ENCODE measurements around the gene PSG6.
"Not testable (repeated sequence)": the region's sequence is repeated elsewhere in the genome, so short reads cannot be mapped to it uniquely, and the experiment has no call there.

The PSG6 gene

DNA sequence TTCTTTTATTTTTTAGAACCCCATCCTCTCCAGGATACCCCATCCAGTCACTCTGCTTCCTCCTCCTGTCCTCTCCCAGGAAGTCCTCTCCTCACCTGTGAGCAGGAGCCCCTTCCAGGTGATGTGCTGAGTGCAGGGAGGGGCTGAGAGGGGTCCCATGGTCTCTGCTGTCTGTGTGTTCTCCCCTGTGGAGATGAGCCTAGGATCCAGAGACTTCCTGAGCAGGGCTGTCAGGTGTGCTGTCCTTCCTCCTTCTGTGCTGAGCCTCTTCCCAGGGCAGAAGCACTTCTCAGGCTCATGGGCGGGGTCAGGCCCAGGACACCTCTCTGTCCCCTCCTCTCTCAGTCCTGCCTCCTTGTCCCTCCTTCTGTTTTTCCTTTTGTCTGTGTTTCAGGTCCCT lies at the start of gene PSG6:
Gene PSG6, minus strand, starts transcription at position 261 of the 400 bp plus-strand sequence. Its CDS starts 102 bp downstream, at position 159.
- H3K4me3 Mint-ChIP-seq; H3K9me3 Mint-ChIP-seq (ENCODE audit: low read depth); H3K27ac Mint-ChIP-seq: not testable (repeated sequence)

DNA sequence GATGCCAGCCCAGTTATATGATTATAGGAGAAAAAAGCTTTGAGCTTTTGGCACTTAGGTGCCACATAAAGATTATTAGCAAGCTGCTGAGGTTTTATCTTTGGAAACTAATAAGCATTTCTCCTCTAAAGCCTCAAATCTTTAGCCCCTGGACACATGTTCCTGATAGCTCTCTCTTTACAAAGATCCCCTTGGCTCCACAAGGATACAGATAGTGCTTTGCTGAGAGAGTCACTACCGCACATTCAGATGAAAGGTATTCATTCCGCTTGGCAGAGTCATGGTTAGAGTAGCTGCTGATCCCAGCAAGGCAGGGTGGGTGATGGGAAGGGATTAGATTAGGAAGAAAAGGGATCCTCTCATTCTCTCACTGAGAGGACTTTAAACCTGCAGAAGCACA lies 47.5 kb upstream of the PSG6 start:
- no peak overlapping the region for H3K27ac Mint-ChIP-seq
- H3K4me1 Mint-ChIP-seq (ENCODE audit: low read depth), result no peaks in the 10 kb centered on the region
- H3K9me3 Mint-ChIP-seq (ENCODE audit: low read depth), result no peaks in the 10 kb centered on the region
- H3K4me3 Mint-ChIP-seq, result no peak overlapping the region
- H3K36me3 Mint-ChIP-seq, result no peaks in the 10 kb centered on the region
- peaks cover 11% of the 10 kb centered on the region for H3K27me3 Mint-ChIP-seq

More for the DNA sequence above, at the start of gene PSG6:
- not testable (repeated sequence) for H3K36me3 Mint-ChIP-seq; H3K4me1 Mint-ChIP-seq (ENCODE audit: low read depth); H3K27me3 Mint-ChIP-seq

DNA sequence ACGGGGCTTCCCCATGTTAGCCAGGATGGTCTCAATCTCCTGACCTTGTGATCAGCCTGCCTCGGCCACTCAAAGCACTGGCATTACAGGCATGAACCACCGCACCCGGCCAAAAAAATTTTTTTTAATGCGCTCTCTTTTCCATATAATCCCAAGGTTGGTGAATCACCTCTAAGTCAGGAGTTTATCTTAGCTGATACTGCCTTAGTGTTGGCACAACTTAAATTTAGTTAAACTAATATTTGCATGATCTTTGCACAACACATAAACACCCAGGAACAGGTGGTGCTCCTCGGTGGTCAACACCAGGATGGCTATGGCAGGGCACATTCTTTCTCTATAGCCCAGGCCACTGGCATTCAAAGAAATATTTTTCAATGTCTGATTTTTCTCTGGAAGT lies 43.4 kb upstream of the PSG6 start:
- Mint-ChIP-seq H3K4me1 (ENCODE audit: low read depth) (no peaks in the 10 kb centered on the region), H3K27ac (no peak overlapping the region), H3K4me3 (no peak overlapping the region), H3K9me3 (ENCODE audit: low read depth) (no peaks in the 10 kb centered on the region), H3K27me3 (peaks cover 11% of the 10 kb centered on the region), H3K36me3 (no peaks in the 10 kb centered on the region)

DNA sequence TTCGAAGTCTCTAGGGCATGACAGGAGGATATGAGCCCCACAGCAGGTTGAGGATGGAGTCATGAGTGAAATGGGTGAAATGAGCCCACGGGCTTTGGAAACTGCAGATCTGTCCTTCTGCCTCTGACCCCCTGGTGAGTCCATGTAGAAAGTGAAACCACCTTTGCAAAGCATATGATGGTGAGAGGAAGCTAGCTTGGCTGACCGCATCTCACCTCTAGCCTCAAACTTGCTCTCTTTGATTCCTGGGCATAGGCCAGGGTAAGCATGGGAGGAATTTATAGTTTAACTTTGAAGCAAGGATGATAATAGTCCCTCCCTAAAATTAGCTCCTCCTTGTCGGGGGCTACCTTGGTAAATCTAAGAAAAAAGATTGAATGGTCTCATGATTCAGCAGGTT lies 34.4 kb upstream of the PSG6 start:
- H3K27ac Mint-ChIP-seq; H3K36me3 Mint-ChIP-seq; H3K4me1 Mint-ChIP-seq (ENCODE audit: low read depth); H3K9me3 Mint-ChIP-seq (ENCODE audit: low read depth); H3K4me3 Mint-ChIP-seq; H3K27me3 Mint-ChIP-seq: not testable (repeated sequence)

GRCh38 chr19:42951476-42951875 lies 33.8 kb upstream of the PSG6 start:
- H3K4me1 Mint-ChIP-seq (ENCODE audit: low read depth); H3K27me3 Mint-ChIP-seq; H3K4me3 Mint-ChIP-seq; H3K9me3 Mint-ChIP-seq (ENCODE audit: low read depth); H3K27ac Mint-ChIP-seq; H3K36me3 Mint-ChIP-seq: not testable (repeated sequence)

DNA sequence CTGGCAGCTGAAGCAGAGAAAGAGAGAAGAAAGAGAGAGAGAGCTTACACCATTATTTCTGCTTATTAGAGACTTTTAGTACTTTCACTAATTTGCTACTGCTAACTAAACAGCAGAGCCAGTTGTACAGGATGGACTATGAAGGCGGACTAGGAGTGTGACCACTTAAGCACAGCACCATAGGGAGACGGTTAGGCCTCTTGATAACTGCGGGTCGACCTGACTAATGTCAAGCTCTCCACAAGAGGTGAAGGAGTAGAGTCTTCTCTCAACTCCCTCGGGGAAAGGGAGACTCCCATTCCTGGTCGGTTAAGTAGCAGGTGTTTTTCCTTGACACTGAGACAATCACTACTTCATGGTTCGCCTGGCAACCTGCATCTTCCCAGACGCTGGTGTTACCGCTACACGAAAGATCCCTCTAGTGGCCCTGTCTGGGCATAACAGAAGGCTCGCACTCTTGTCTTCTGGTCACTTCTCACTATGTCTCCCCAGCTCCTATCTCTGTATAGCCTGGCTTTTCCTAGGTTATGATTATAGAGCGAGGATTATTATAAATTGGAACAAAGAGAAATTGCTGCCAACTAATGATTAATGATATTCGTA lies 24.6 kb upstream of the PSG6 start:
- no peaks in the 10 kb centered on the region for H3K4me1 Mint-ChIP-seq (ENCODE audit: low read depth)
- no peak overlapping the region for H3K27ac Mint-ChIP-seq
- peaks cover 26% of the 10 kb centered on the region for H3K27me3 Mint-ChIP-seq
- H3K4me3 Mint-ChIP-seq, result no peak overlapping the region
- no peaks in the 10 kb centered on the region for H3K36me3 Mint-ChIP-seq
- H3K9me3 Mint-ChIP-seq (ENCODE audit: low read depth), result no peaks in the 10 kb centered on the region

- not testable (repeated sequence) for H3K4me3 Mint-ChIP-seq; H3K9me3 Mint-ChIP-seq (ENCODE audit: low read depth)
Observed at GRCh38 chr19:42937107-42937506, 19.4 kb upstream of the PSG6 start, which contains the start of gene PSG7. PSG7 (minus strand) TSS chr19:42937207; CDS start chr19:42937076, 131 bp downstream.

GRCh38 chr19:42934726-42935125 lies 17.0 kb upstream of the PSG6 start:
- not testable (repeated sequence) for H3K4me3 Mint-ChIP-seq; H3K27ac Mint-ChIP-seq; H3K36me3 Mint-ChIP-seq; H3K9me3 Mint-ChIP-seq (ENCODE audit: low read depth); H3K4me1 Mint-ChIP-seq (ENCODE audit: low read depth)
- peaks cover 10% of the 10 kb centered on the region for H3K27me3 Mint-ChIP-seq

More at GRCh38 chr19:42937107-42937506, 19.4 kb upstream of the PSG6 start, which contains the start of gene PSG7:
- H3K27ac Mint-ChIP-seq; H3K4me1 Mint-ChIP-seq (ENCODE audit: low read depth); H3K36me3 Mint-ChIP-seq: not testable (repeated sequence)
- peaks cover 11% of the 10 kb centered on the region for H3K27me3 Mint-ChIP-seq

DNA sequence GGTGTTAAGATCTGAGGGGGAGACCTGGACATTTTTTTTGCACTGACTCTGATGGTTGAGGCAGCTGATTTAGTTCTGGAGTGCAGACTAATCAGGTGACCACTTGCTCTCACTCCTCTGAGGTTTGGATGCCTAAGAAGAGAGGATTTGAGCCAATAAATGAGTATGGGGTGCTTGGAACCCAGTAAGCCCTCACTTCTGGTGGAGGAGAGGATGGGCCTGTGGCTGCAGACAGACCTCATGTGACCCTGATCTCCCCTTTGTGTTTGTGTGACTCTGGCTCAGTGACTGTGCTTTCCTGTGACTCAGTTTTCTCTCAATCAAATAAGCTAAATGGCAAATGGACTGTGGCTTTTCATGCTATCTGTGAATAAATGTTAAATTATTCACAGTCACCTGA lies 16.5 kb upstream of the PSG6 start:
- H3K9me3 Mint-ChIP-seq (ENCODE audit: low read depth); H3K27ac Mint-ChIP-seq; H3K27me3 Mint-ChIP-seq; H3K36me3 Mint-ChIP-seq; H3K4me1 Mint-ChIP-seq (ENCODE audit: low read depth); H3K4me3 Mint-ChIP-seq: not testable (repeated sequence)

GRCh38 chr19:42933412-42933811 lies 15.7 kb upstream of the PSG6 start:
- not testable (repeated sequence) for H3K4me1 Mint-ChIP-seq (ENCODE audit: low read depth); H3K36me3 Mint-ChIP-seq; H3K4me3 Mint-ChIP-seq; H3K27ac Mint-ChIP-seq; H3K27me3 Mint-ChIP-seq; H3K9me3 Mint-ChIP-seq (ENCODE audit: low read depth)

DNA sequence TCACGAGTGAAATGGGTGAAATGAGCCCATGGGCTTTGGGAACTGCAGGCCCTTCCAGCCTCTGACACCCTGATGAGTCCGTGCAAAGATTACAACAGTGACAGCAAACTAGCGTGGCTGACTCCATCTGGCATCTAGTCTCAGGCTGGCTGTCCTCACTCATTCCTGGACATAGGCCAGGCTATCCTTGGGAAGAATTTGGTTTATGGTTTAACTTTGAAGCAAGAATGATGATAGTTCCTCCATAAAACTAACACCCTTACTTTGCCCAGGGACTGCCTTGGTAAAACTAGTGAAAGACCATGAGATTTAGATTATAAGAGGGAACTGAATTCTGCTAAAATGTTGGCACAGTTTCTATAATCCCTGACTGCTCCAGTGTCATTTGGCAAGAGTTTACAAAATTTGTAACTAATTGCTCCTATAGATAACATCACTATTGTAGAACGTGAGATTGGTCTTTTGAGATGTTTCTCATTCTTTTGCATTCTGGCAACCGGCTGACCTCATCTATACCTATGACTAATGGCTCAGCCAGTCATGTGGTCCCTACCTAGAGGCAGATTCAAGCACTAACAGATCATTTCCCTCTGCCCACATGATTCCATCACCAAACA lies 14.9 kb upstream of the PSG6 start:
- H3K4me3 Mint-ChIP-seq; H3K4me1 Mint-ChIP-seq (ENCODE audit: low read depth); H3K27me3 Mint-ChIP-seq: not testable (repeated sequence)

DNA sequence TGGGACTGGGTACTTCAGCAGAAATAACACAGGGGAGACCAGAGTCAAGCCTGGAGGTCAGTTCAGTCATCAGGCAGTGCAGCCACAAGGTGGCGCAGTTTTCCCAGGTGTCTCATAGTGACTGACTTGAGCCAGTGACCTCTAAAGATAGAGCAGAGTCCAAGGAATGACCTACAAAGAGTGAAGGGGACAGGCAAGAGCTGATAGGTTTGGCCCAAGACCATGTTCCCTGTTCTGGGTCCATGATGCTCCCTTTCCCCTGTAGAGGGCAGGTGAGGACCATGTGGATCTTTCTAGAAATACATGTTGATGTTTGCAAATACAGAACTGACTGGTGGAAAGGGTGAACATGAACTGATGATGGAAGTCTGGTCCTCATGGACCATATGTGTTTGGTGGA lies 12.5 kb upstream of the PSG6 start:
- H3K4me3 Mint-ChIP-seq; H3K27ac Mint-ChIP-seq; H3K4me1 Mint-ChIP-seq (ENCODE audit: low read depth); H3K9me3 Mint-ChIP-seq (ENCODE audit: low read depth); H3K36me3 Mint-ChIP-seq: not testable (repeated sequence)
- H3K27me3 Mint-ChIP-seq, result peaks cover 16% of the 10 kb centered on the region

More for the DNA sequence above, 14.9 kb upstream of the PSG6 start:
- H3K36me3 Mint-ChIP-seq; H3K27ac Mint-ChIP-seq; H3K9me3 Mint-ChIP-seq (ENCODE audit: low read depth): not testable (repeated sequence)

DNA sequence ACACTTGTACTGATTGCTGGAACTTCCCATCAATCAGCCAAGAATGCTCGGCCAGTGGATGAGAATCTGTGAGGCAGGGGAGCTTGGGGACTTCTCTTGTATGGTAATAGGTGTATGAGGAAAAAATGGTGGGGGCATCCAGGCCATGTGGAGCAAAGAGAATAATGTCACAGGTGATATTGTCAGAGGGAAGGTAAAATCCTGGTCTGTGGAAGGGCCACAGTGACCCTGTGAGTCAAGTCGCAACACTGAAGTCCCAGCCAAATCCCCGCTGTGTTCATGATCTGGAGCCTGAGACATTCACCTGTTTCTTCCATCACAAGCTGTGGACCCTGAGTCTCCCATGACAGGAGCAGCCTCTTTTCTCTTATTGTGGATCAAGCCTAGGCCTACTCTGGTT lies 11.2 kb upstream of the PSG6 start:
- H3K36me3 Mint-ChIP-seq, result no peaks in the 10 kb centered on the region
- H3K4me3 Mint-ChIP-seq, result no peak overlapping the region
- no peaks in the 10 kb centered on the region for H3K9me3 Mint-ChIP-seq (ENCODE audit: low read depth)
- no peaks in the 10 kb centered on the region for H3K4me1 Mint-ChIP-seq (ENCODE audit: low read depth)
- H3K27ac Mint-ChIP-seq, result no peak overlapping the region
- H3K27me3 Mint-ChIP-seq, result peaks cover 16% of the 10 kb centered on the region

GRCh38 chr19:42926781-42927180 lies 9.1 kb upstream of the PSG6 start:
- Mint-ChIP-seq H3K27me3 (peaks cover 16% of the 10 kb centered on the region), H3K36me3 (no peaks in the 10 kb centered on the region), H3K9me3 (ENCODE audit: low read depth) (no peaks in the 10 kb centered on the region), H3K4me1 (ENCODE audit: low read depth) (no peaks in the 10 kb centered on the region), H3K4me3 (no peak overlapping the region), H3K27ac (no peak overlapping the region)

GRCh38 chr19:42923106-42923505 lies 5.4 kb upstream of the PSG6 start:
- not testable (repeated sequence) for H3K36me3 Mint-ChIP-seq; H3K9me3 Mint-ChIP-seq (ENCODE audit: low read depth); H3K4me3 Mint-ChIP-seq; H3K4me1 Mint-ChIP-seq (ENCODE audit: low read depth); H3K27ac Mint-ChIP-seq; H3K27me3 Mint-ChIP-seq

DNA sequence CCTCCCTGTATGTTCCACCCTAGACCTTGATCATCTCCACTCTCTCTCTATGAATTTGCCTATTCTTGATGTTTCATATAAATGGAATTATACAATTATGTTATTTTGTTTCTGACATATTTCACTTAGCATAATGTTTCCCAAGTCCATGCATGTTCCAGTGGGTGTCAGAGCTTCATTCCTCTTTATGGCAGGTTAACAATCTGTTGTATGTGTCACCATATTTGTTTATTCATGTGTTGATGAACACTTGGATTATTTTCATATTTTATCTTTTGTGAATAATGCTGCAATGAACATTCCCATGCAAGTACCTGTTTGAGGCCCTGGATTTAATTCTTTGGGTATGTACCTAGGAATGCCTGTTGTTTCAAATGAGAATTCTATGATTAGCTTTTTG lies 3.3 kb upstream of the PSG6 start:
- H3K4me3 Mint-ChIP-seq; H3K9me3 Mint-ChIP-seq (ENCODE audit: low read depth); H3K4me1 Mint-ChIP-seq (ENCODE audit: low read depth); H3K36me3 Mint-ChIP-seq; H3K27ac Mint-ChIP-seq; H3K27me3 Mint-ChIP-seq: not testable (repeated sequence)

Measured in activated naive CD8-positive, alpha-beta T cell (primary cell).